ENCODE results near the gene KRT39.
"Not testable (repeated sequence)": the region's sequence is repeated elsewhere in the genome, so short reads cannot be mapped to it uniquely, and the experiment has no call there.

Gene KRT39

DNA sequence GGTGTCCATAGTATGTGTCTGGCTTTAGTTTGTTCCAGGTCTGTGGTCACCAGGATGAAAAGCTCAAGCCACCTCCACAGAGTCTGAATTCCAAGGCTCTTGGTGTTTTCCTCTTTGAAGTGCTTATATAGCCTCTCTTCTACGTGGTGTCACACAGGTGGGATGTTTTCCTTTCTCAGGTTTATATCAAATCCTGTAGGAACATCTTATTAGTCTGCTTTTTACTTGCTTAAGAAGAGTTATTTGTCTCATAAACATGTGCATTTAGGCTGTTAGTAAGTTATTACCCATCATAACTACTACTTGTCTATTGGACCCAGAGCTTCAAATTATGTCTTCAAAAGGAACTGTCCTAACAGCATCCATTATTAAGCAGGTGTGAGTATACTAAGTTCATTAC, at the start of gene KRT39:
TSS of gene KRT39 (minus strand) at position 101 of the 400 bp plus-strand sequence. CDS start at position 9, 92 bp downstream.
- no peak for DNase-seq (ENCODE audit: low spot score)

GRCh38 chr17:41015454-41015853, 48.7 kb upstream of the KRT39 start:
- no peak for DNase-seq (ENCODE audit: low spot score)

DNA sequence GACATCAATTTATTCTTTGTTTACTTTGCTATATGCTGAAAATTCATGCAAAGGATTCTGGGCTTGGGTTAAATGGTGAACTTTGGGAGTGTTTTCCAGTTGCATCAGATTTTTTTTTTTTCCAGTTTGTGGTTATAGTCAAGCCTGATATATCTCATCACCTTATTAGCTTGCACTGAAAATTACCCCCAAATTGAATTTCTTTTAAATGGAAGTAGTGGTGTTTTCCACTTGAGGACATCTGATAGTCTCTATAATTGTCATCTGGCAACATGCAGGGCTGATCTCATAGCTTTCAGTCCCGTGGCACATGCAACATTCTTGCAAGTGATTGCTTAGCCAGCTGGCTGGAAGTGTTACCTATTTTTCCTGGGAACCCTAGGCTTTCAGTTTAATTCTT, 46.9 kb upstream of the KRT39 start:
- DNase-seq (ENCODE audit: low spot score), result no peak

DNA sequence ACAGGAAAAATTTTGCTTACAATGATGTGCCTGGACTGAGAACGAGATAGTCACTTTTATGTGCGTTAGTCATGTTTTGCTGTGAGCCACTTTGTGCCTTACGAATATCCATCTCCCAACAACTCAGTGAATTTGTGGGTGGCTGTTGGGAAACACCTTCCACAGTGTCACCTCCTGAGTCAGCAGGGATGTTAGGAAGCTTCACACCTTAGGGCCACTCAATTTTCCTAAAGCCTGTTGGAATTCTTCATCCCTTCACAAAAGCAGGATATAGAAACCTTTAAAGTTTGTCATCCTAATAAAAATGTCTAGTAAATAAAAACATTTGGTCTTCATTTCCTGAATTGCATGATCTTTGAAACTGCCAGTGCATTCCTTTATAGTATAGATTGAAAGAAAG, 46.4 kb upstream of the KRT39 start:
- DNase-seq (ENCODE audit: low spot score), result no peak

DNA sequence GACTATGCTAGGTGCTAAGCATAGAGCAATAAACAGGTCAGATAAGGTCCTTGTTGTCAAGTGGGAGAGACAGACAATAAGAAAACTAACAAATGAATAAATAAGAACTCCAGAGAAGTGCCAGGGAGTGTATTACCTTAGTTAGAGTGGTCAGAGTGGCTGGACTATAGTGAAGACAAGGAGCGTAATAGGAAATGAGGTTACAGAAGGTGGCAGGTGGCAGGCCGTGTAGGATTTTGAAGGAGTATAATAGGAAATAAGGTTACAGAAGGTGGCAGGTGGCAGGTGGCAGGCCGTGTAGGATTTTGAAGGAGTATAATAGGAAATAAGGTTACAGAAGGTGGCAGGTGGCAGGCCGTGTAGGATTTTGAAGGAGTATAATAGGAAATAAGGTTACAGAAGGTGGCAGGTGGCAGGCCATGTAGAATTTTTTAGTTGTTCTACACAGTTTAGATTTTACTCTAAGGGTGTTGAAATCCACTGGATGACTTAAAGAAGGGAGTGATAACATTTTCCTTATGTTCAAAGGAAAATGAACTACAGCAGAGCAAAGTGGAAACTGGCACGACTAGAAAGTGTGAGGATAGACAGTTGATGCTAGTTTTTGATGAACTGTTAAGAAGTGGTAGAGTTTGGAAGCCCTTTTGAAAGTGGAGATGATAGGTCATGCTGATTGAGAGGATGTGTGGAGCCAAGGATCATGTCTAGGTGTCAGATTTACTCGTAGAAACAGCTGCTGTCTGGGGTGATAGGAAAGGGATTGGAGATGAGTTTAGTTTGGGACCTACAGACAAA, 45.8 kb upstream of the KRT39 start:
- no peak for DNase-seq (ENCODE audit: low spot score)

DNA sequence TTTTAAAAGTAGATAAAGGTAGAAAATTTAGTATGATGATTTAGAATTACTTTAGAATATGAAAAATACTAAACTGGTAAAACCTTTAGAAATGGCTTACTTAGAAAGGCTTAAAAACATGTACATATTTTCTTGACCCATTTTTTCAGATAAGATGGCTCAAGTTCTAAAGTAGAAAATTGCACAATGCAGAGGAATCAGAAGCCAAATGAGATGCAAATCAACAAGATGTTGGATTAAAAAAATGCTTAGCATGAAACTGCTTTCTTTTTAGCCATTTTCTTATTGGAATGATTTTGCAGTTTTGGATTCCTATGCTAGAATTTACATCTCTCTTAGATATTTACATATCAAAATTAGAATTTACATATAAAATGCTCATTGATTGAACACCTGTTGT, 43.7 kb upstream of the KRT39 start:
- no peak for DNase-seq (ENCODE audit: low spot score)

- DNase-seq (ENCODE audit: low spot score), result no peak
These were observed 43.2 kb upstream of the KRT39 start for GRCh38 chr17:41009936-41010335.

- DNase-seq (ENCODE audit: low spot score), result no peak
These were observed 42.6 kb upstream of the KRT39 start for GRCh38 chr17:41009301-41009760.

DNA sequence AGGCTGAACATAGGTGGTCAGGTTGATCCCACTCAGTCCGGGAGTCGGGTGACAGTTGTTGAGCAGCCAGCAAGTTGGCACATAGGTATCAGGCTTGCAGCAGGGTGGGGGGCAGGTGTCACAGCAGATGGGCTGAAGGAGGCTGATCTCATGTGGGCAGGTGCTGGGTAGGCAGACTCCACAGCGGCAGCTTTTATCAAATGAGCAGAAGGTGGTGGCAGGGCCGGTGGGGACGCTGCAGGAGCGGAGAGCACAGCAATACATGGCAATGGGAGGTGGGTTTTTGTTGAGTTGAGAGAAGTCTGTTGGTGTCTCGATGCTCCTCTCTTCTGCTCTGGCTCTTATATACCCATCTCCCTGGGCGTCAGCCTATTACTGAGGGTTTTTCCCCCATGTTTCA, 42.1 kb upstream of the KRT39 start, which contains the start of gene KRTAP3-1:
TSS of gene KRTAP3-1 (minus strand) at position 318 of the 400 bp plus-strand sequence. CDS start at position 264, 54 bp downstream.
- DNase-seq (ENCODE audit: low spot score), result no peak

DNA sequence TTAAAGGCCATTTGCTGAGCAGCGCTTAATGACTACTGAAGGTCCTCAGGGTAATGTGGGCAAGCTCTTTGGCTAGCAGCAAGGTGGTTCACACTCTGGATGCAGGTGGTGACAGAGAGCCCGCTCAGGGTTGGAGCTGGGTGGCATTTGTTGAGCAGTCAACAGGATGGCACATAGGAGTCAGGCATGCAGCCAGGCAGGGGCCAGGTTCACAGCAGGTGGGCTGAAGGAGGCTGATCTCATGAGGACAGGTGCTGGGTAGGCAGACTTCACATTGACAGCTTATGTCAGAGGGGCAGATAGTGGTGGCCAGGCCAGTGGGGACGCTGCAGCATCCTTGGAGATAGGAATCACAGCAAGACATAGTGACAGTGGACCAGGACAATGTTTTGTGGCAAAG, 37.6 kb upstream of the KRT39 start:
- DNase-seq (ENCODE audit: low spot score), result no peak

GRCh38 chr17:41003926-41004325, 37.2 kb upstream of the KRT39 start:
- DNase-seq (ENCODE audit: low spot score), result no peak

DNA sequence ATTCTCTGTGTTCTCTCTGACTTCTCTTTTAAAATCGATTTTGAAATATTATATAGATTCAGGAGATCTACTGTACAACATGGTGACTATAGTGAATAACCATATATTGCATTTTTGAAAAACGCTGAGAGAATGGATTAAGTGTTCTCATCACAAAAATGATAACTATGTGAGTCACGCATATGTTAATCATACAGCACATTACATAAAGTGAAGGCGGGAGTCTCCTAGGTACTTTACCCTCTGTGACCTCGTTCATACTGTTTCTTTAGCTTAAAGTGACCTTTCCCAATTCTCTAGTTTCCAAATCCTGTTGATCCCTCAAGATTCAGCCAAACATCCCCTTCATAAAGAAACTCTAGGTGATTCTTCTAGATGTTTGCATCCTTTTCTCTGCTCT, 36.1 kb upstream of the KRT39 start:
- DNase-seq (ENCODE audit: low spot score), result no peak

DNA sequence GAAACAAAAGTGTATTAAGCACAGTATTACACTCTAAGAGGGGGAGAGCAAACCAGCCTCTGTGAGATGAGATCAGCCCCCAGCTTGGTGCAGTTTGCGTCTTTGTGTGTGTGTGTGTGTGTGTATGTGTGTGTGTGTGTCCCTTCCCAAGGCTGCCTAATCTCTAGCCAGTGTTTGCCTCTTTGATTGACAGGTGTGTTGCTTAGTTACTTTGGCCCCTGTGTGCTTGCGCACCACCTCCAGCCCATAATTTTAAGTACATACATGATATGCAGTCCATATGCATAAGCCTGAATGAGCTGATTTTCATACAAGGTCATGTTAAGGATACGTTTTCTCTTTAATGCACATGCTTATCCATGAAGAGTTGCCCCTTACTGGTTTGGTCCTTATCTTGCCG, 35.0 kb upstream of the KRT39 start:
- no peak for DNase-seq (ENCODE audit: low spot score)

DNA sequence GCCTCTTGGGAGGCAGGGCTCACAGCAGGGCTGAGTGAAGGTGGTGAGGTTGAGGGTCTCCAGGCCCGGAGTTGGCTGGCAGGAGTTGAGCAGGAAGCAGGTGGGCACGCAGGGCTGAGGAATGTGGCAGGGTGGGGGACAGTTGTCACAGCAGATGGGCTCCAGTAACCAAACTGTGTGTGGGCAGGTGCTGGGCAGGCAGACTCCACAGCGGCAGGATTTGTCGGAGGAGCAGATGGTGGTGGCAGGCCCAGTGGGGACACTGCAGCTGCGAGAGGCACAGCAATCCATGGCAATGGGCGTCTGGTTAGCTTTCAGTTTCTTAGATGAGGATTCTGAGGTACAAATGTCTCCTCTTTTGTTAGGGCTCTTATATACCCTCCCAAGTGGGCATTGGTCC, 32.8 kb upstream of the KRT39 start, which contains the start of gene KRTAP3-2:
TSS of gene KRTAP3-2 (minus strand) at position 344 of the 400 bp plus-strand sequence. CDS start at position 291, 53 bp downstream.
- not testable (repeated sequence) for DNase-seq (ENCODE audit: low spot score)

DNA sequence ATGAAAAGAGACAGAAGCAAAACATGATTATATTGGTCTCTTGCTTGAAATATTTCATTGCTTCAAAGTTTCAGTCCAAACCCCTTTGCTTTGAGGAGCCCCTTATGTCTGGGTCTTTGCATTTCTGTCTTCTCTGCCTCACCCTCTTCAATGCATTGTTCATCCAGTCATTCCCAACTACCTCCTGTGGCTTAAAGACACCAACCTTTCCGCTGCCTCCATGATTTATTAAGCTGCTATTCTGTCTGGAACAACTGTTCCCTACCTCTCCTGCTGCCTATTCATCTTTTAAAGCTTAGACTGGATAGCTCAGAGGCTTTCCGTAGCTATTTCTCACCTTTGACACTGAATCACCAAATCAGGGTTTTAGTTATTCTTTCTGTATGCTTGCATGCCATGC, 30.6 kb upstream of the KRT39 start:
- no peak for DNase-seq (ENCODE audit: low spot score)

DNA sequence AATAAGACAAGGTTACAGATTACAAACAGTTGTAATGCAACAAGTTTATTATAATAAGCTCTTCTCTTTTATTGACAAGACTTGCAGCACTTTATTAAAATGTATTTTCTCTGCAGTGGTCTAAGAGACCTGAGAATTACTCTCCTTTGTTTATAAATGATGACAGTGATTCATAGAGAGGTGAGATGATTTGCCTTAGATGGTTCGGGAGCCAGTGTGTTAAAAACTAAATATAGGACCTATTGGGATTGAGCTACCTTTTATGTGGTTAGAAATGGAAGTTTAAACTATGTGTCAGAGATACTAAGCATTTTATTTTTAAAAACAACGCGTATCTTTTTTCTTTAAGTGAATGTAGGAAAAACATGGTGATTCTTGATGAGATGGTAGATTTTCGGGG, 30.1 kb upstream of the KRT39 start:
- no peak for DNase-seq (ENCODE audit: low spot score)

- no peak for DNase-seq (ENCODE audit: low spot score)
These were observed 28.4 kb upstream of the KRT39 start for GRCh38 chr17:40995116-40995515.

GRCh38 chr17:40993839-40994238, 27.1 kb upstream of the KRT39 start, which contains the start of gene KRTAP3-3:
Gene KRTAP3-3, minus strand, starts transcription at chr17:40994164. Its CDS starts 67 bp downstream, at chr17:40994097.
- no peak for DNase-seq (ENCODE audit: low spot score)

DNA sequence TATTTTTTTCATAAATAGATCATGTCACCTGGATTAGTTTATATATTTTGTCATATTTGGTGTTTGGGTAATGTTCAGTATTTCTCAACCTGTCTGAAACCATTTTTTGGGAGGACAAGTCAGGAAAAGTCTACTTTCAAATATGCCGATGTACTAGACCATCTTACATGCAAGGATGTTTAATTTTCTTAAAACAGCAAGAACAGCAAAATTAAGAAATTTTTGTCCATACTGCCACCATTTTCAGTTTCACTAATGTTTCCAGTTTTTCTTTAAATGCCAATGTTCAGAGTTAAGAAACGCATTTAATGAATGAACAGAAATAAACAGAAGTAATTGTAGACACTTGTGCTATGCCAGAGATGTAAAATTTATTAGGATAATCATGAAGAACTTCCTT, 26.3 kb upstream of the KRT39 start:
- no peak for DNase-seq (ENCODE audit: low spot score)

- no peak for DNase-seq (ENCODE audit: low spot score)
These were observed 25.9 kb upstream of the KRT39 start for GRCh38 chr17:40992666-40993065.

GRCh38 chr17:40986920-40987319, 20.2 kb upstream of the KRT39 start:
- DNase-seq (ENCODE audit: low spot score), result no peak

DNA sequence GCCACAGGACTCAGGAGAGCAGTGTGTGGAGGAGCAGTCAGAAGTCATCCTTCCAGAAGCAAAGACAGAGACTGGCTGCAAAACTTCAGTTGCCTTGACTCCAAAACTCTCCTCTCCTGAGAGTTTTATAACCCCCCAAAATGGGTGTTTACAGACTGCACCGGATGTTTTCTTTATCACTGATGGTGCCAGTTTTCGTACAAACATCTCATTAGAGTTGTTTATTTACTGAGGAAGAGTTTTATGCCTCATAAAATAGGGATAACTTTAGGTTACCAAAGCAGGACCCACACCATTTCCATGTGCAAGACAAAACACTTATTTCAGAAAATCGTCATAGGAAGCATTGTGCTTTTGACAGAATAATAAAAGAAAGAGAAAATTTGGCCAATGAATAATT, 17.5 kb upstream of the KRT39 start, which contains the start of gene KRT40:
TSS of gene KRT40 (minus strand) at position 101 of the 400 bp plus-strand sequence. CDS start at position 48, 53 bp downstream.
- no peak for DNase-seq (ENCODE audit: low spot score)

DNA sequence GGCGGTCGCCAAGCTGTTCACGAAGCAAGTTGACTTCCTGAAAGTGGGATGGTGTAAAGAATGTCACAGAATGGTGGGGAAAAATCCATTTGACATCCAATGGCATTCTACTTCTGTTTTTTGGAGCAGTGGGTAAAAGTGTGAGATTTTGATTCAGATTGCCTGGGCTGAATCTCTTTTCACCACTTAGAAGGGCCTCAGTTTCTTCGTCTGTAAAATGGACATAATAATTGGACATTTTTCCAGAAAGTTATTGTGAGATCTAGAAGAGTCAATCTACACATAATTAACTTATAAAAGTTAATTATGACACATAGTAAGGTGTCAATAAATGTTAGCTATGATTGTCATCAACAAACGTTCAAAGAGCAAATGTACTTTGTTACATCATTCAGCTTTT, 14.4 kb upstream of the KRT39 start:
- no peak for DNase-seq (ENCODE audit: low spot score)

GRCh38 chr17:40980596-40980995, 13.8 kb upstream of the KRT39 start:
- DNase-seq (ENCODE audit: low spot score), result no peak
